Measurements from ENCODE around the gene GABRB2. TPM values are rescaled to one million over a fixed set of nuclear protein-coding genes. Genes with fewer than 3 reads are reported as not detected.

GABRB2 gene
- total and polyA plus RNA-seq, 10 donors, result 0.07 to 27.5 (median 9.1) TPM

DNA sequence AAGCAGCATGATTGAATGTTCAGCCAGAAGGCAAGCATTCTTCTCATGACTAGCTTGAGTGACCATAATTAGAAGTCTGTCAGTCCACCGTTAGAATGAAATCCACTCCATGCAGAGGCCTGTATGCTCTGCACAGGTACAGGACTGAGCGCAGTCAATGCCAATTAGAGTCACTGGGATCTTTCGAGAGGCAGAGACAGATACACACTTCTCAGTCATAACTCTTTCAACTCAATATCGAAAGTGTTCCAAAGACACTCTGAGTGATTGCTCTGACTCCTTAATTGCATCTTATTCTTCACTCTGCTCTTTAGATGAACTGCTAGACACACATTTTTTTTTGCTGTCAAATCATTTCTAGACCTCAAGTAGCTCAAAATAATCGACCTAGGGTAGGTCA is 203.6 kb downstream of the GABRB2 start:
- Histone ChIP-seq H3K27me3 (replicated peaks in 1 of 7) (no peaks in the 10 kb centered on the region), H3K4me3 (no peak overlapping the region), H3K27ac (no peak overlapping the region), H3K36me3 (no peaks in the 10 kb centered on the region), H3K9me3 (no peaks in the 10 kb centered on the region), H3K4me1 (no peaks in the 10 kb centered on the region)
- 71 to 77% (median 72%) methylated on average over 5 of the region's 5 CpGs for WGBS, 5 donors
- no peak for DNase-seq
- TF ChIP-seq POLR2AphosphoS5 (IDR thresholded peaks at IDR 0.05) (no peak), POLR2A (IDR thresholded peaks at IDR 0.05) (no peak)
- TF ChIP-seq, protein P1, sequence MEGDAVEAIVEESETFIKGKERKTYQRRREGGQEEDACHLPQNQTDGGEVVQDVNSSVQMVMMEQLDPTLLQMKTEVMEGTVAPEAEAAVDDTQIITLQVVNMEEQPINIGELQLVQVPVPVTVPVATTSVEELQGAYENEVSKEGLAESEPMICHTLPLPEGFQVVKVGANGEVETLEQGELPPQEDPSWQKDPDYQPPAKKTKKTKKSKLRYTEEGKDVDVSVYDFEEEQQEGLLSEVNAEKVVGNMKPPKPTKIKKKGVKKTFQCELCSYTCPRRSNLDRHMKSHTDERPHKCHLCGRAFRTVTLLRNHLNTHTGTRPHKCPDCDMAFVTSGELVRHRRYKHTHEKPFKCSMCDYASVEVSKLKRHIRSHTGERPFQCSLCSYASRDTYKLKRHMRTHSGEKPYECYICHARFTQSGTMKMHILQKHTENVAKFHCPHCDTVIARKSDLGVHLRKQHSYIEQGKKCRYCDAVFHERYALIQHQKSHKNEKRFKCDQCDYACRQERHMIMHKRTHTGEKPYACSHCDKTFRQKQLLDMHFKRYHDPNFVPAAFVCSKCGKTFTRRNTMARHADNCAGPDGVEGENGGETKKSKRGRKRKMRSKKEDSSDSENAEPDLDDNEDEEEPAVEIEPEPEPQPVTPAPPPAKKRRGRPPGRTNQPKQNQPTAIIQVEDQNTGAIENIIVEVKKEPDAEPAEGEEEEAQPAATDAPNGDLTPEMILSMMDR (IDR thresholded peaks at IDR 0.05 in 8 of 11, conservative IDR thresholded peaks at IDR 0.05 in 3 of 11), result no peak
- intact Hi-C loops (cut with DNase I; ENCODE audit: low total_unique reads), result no loop called here

DNA sequence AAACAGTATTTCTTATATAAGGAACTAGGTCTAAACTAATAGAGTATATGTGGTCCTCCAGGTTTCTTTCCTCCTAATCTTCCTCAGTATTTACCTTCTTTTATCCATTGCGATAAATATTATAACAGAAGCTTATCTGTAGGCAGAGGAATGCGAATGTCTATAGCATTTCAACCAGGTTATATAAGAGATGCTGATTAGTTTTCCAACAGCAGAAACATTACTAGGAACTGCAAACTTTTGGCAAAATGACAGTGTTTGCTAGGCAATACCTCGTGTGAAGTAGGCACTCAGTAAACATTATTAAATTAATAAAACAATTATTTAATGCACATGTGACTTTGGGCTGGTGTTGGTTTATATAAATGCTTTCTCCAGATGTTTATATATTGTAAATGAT is 206.5 kb downstream of the GABRB2 start:
- no peaks in the 10 kb centered on the region for H3K9me3 ChIP-seq
- H3K36me3 ChIP-seq, result no peaks in the 10 kb centered on the region
- no peak for DNase-seq
- no peaks in the 10 kb centered on the region for H3K4me1 ChIP-seq
- intact Hi-C loops (cut with DNase I; ENCODE audit: low total_unique reads), result no loop called here
- WGBS, 5 donors, result 65 to 85% (median 76%) methylated on average over 3 of the region's 3 CpGs
- H3K4me3 ChIP-seq, result no peak overlapping the region
- no peaks in the 10 kb centered on the region for H3K27me3 ChIP-seq (replicated peaks in 1 of 7)
- H3K27ac ChIP-seq, result no peak overlapping the region
- TF ChIP-seq POLR2AphosphoS5 (IDR thresholded peaks at IDR 0.05), result no peak
- TF ChIP-seq, protein P1 (IDR thresholded peaks at IDR 0.05 in 8 of 11, conservative IDR thresholded peaks at IDR 0.05 in 3 of 11), result no peak
- no peak for TF ChIP-seq POLR2A (IDR thresholded peaks at IDR 0.05)

DNA sequence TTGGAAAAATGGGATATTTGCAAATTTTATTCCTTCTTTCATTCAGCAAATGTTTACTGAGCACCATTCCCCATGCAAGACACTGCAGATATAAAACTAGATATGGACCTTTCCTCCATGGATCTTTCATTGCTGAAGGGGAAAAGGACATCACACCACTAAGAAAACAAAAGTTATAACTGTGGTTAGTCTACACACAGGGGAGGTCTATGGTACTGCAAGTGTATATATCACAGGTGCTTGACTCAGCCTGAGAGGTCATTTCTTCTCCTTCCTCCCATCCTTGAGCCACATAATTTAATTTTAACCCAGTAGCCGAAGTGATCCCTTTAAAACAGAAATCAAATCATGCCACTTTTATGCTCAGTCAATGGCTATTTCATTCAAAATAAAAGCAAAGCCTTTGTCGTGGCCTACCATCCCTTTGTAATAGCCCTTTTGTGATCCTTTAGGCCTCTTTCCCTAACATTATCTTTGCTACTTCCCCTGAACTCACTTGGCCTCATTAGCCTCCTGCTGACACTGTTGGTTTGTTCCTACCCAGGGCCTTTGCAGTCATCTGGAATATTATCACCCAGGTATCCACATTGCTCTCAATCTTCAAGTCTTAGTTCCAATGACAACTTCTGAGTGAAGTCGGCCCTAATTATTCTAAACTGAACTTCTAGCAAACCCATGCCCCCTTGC is 213.2 kb downstream of the GABRB2 start:
- WGBS, 5 donors, result 55 to 80% (median 67%) methylated on average over 3 of the region's 3 CpGs
- TF ChIP-seq POLR2AphosphoS5 (IDR thresholded peaks at IDR 0.05) (no peak), POLR2A (IDR thresholded peaks at IDR 0.05) (no peak)
- TF ChIP-seq, protein P1 (IDR thresholded peaks at IDR 0.05 in 8 of 11, conservative IDR thresholded peaks at IDR 0.05 in 3 of 11), result no peak

DNA sequence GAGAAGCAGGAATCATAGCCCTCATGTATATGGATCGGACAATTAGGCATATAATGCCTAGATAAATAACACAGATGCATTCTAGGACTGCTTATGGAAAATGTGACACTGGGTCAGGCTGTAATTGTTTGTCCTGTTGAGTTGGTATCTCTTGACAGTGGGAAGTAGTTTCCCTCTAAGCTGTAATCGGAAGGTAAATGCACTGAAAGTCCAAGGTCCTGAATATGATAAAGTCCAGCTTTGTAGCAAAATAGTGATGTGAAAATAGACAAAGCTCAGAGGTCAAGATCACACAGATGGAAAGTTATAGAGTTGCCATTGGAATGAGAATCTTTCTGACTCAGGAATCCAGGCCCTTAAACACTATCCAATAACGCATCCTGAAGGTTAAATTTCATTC is 214.2 kb downstream of the GABRB2 start:
- DNase-seq, result no peak
- H3K4me3 ChIP-seq, result no peak overlapping the region
- H3K27me3 ChIP-seq (replicated peaks in 1 of 7), result no peaks in the 10 kb centered on the region
- no peaks in the 10 kb centered on the region for H3K4me1 ChIP-seq
- no peaks in the 10 kb centered on the region for H3K9me3 ChIP-seq
- 65 to 76% (median 72%) methylated on average over 3 of the region's 3 CpGs for WGBS, 5 donors
- intact Hi-C loops (cut with DNase I; ENCODE audit: low total_unique reads), result no loop called here
- TF ChIP-seq, protein P1 (IDR thresholded peaks at IDR 0.05 in 8 of 11, conservative IDR thresholded peaks at IDR 0.05 in 3 of 11), result no peak
- TF ChIP-seq POLR2A (IDR thresholded peaks at IDR 0.05) (no peak), POLR2AphosphoS5 (IDR thresholded peaks at IDR 0.05) (no peak)
- no peak overlapping the region for H3K27ac ChIP-seq
- H3K36me3 ChIP-seq, result no peaks in the 10 kb centered on the region

More for the DNA sequence above, 213.2 kb downstream of the GABRB2 start:
- Histone ChIP-seq H3K27me3 (replicated peaks in 1 of 7) (no peaks in the 10 kb centered on the region), H3K36me3 (no peaks in the 10 kb centered on the region), H3K4me3 (no peak overlapping the region), H3K27ac (no peak overlapping the region), H3K9me3 (no peaks in the 10 kb centered on the region), H3K4me1 (no peaks in the 10 kb centered on the region)
- intact Hi-C loops (cut with DNase I; ENCODE audit: low total_unique reads), result no loop called here
- DNase-seq, result no peak

All from spleen (tissue), 11 donors.